Progenitor cell of endocrine pancreas (in vitro differentiated cells): ENCODE measurements around the gene NXPE3. TPM values are rescaled to one million over a fixed set of nuclear protein-coding genes. Genes with fewer than 3 reads are reported as not detected.
"Not testable (repeated sequence)": the region's sequence is repeated elsewhere in the genome, so short reads cannot be mapped to it uniquely, and the experiment has no call there.

Experiments used
- DNase-seq: peaks from one replicate; pipeline ENCODE4 v3.0.0; 2021; ENCODE audit warnings: low spot score; ENCODE audit not compliant: unreplicated experiment
- H3K27ac Mint-ChIP-seq: 2 replicates; pipeline ENCODE4 v1.8.0; 2021; ENCODE audit warnings: mild to moderate bottlenecking, moderate library complexity, mixed read lengths
- H3K27me3 Mint-ChIP-seq: 2 replicates; pipeline ENCODE4 v1.8.0; 2021; ENCODE audit warnings: mixed read lengths
- H3K36me3 Mint-ChIP-seq: 2 replicates; pipeline ENCODE4 v1.8.0; 2022; ENCODE audit warnings: mixed read lengths; ENCODE audit not compliant: insufficient read depth
- H3K4me1 Mint-ChIP-seq: 2 replicates; pipeline ENCODE4 v1.8.0; 2021; ENCODE audit warnings: low read depth, mixed read lengths
- H3K4me3 Mint-ChIP-seq: 2 replicates; pipeline ENCODE4 v1.8.0; 2021; ENCODE audit warnings: low read depth, mild to moderate bottlenecking, moderate library complexity, mixed read lengths
- H3K9me3 Mint-ChIP-seq: 2 replicates; pipeline ENCODE4 v1.8.0; 2021; ENCODE audit warnings: low read depth, mixed read lengths
- total RNA-seq: library from RNA; stranded (reverse); gene quantifications from 2 replicates; pipeline ENCODE4 v1.2.1, GENCODE V29; 2021
- TF ChIP-seq, protein P1 (sequence below): fragments of 200-600 bp; sonication (generic); IDR thresholded peaks from one replicate; pipeline ENCODE4 v1.5.0; 2021; ENCODE audit warnings: antibody characterized with exemption, mild to moderate bottlenecking; ENCODE audit not compliant: unreplicated experiment

Gene NXPE3
- total RNA-seq, 1 donor from 2014 or later: 6.4 TPM

DNA sequence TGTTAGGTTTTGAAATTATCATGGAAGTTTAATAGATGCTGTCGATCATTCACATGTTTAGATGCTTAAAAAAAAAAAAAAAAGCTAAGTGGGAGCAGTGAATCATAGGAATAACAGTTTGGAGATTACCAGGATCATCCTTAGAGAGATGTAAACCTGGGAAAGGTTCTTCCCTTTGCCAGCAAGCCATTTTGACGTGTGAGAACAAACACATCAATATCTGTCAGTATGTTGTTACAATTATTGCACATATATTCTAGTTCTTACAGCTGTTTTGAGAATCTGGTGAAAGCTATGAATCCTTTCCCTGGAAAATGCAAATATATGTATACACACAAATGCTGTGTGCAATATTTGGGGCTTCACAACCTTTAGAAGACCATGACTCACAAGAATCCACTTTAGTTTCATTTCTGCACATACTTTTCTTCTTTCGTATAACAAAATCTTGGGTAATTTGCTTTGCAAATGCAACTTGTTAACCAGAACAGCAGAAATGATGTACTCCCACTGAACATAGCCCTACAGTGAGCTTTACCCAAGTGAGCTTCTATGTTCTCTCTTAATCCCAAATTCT lies 82.3 kb downstream of the NXPE3 start:
- Mint-ChIP-seq H3K27me3 (no peaks in the 10 kb centered on the region), H3K36me3 (peaks cover 27% of the 10 kb centered on the region), H3K9me3 (no peaks in the 10 kb centered on the region), H3K4me1 (peaks cover 5% of the 10 kb centered on the region), H3K4me3 (no peak overlapping the region), H3K27ac (no peak overlapping the region)
- TF ChIP-seq, protein P1, sequence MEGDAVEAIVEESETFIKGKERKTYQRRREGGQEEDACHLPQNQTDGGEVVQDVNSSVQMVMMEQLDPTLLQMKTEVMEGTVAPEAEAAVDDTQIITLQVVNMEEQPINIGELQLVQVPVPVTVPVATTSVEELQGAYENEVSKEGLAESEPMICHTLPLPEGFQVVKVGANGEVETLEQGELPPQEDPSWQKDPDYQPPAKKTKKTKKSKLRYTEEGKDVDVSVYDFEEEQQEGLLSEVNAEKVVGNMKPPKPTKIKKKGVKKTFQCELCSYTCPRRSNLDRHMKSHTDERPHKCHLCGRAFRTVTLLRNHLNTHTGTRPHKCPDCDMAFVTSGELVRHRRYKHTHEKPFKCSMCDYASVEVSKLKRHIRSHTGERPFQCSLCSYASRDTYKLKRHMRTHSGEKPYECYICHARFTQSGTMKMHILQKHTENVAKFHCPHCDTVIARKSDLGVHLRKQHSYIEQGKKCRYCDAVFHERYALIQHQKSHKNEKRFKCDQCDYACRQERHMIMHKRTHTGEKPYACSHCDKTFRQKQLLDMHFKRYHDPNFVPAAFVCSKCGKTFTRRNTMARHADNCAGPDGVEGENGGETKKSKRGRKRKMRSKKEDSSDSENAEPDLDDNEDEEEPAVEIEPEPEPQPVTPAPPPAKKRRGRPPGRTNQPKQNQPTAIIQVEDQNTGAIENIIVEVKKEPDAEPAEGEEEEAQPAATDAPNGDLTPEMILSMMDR: no peak
- no peak for DNase-seq

DNA sequence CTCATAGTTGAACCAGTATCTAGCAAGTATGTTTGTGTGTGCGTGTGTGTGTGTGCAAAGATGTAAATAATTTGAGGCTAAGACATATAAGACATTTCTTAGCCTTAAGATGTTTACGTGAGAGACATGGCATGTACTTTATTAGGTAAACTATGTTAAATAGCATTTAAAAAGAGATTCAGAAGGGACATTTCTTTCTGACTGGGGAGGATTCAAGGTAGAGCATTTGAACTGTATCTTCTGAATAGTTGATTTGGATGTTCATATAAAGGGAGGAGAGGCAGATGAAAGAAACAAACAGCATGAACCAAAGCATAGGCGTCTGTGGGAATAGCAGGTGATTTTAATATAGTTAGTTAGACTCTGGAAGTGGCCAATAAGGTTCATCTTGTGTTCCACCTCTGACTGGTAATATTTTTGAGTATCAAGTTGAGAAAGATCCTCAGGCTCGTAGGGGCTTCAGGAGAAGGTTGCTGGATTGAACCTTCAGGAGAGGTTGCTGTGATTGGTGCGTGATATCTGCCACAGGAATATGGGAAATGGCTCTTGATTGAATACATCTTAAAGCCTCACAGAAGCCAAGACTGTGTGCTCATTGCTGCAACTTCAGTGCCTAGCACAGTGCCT lies 82.9 kb downstream of the NXPE3 start:
- Mint-ChIP-seq H3K27me3 (no peaks in the 10 kb centered on the region), H3K27ac (no peak overlapping the region), H3K4me3 (no peak overlapping the region), H3K36me3 (peaks cover 25% of the 10 kb centered on the region), H3K9me3 (no peaks in the 10 kb centered on the region), H3K4me1 (peaks cover 5% of the 10 kb centered on the region)
- DNase-seq: no peak
- TF ChIP-seq, protein P1: no peak

DNA sequence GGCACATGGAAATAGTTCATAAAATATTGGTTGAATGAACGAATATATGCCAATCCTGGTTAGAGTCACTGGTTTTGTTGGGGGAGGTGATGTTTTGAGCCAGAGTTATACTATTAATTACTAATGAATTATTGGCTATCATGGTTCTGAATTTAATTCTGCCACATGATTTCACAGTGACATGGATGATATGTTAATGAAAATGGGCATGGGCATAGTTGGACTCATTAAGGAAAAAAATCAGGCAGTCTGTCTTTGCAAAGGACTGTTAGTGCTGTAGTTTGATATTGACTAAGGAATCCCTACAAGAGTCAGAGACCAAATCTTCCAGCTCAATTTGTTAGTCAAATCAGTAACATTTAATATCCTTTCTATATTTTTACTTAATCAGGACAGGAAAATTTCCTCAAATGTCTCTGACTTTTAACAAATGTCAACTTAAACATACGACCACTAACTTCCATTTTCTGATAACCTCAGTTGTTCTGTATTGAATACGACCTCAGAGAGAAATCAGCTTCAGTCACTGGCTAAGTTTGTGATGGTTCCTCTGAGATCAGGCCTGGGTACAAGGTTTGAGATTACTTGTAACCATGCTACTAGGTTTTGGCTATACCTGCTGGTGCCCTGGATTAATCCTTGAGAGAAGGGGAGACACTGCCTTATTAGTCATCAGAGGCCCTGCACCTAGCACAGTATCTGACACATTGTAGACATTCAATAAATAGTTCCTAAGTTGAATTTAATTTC lies 83.6 kb downstream of the NXPE3 start:
- no peak for DNase-seq
- Mint-ChIP-seq H3K36me3 (peaks cover 18% of the 10 kb centered on the region), H3K27me3 (no peaks in the 10 kb centered on the region), H3K27ac (no peak overlapping the region), H3K4me1 (peaks cover 12% of the 10 kb centered on the region), H3K4me3 (no peak overlapping the region), H3K9me3 (no peaks in the 10 kb centered on the region)
- TF ChIP-seq, protein P1: no peak

DNA sequence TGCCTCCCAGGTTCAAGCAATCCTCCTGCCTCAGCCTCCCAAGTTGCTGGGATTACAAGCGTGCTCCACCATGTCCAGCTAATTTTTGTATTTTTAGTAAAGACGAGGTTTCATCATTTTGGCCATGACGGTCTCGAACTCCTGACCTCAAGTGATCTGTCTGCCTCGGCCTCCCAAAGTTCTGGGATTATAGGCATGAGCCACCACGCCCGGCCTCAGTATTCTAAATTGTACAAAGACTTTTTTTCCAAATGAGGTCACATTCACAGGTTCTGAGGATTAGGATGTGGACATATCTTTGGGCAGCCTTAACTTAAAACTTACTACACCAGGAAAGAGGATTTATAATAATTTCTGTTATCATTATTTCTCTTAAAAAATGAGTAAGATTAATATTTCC lies 85.9 kb downstream of the NXPE3 start:
- H3K4me1 Mint-ChIP-seq: peaks cover 25% of the 10 kb centered on the region
- not testable (repeated sequence) for H3K4me3 Mint-ChIP-seq, DNase-seq, H3K9me3 Mint-ChIP-seq, H3K27ac Mint-ChIP-seq, H3K36me3 Mint-ChIP-seq, H3K27me3 Mint-ChIP-seq

DNA sequence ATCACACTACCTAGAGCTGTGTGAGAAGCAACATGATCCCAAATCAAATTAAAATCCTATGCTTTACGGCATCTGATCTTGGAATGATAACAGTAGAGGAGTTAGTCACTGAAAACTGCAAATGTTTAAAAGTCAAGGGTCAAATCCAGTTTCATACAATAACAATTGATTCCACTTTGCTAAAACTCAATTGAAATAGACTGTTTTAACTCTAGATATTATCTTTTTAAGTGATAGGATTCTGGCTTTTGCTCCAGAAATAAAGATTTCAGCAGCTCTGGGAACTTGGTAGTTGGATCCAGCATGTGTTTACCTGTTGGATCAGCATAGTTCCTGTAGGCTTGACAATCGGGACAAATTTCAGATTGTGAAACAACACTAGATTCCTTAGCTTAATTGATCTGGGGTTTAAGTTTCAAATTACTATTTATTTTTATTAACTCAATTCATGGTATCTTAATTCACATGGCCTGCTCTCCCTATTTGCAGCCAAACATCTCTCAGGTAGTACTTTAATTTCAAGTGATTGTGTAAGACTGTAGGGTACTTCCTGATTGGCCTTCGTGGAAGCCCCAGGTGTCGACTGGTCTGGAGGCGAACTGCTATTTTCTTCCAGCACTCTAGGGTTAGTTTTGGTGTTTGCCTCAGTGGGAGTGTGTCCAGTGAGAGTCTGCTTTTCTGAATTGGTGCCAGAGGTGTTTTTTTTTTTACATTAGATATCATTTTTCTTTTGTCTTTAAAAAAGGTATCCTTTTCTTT lies 86.9 kb downstream of the NXPE3 start:
- TF ChIP-seq, protein P1: no peak
- DNase-seq: no peak
- Mint-ChIP-seq H3K27ac (no peak overlapping the region), H3K4me3 (no peak overlapping the region), H3K36me3 (peaks cover 2% of the 10 kb centered on the region), H3K9me3 (no peaks in the 10 kb centered on the region), H3K4me1 (peaks cover 25% of the 10 kb centered on the region), H3K27me3 (no peaks in the 10 kb centered on the region)
